HCT116 (cell line): Measurements from ENCODE around the gene PROCA1.

Source experiments
- CEBPB ChIP-seq: IDR thresholded peaks from 2 replicates; pipeline ENCODE4 v1.6.1; 2012; ENCODE audit warnings: low read depth
- EGR1 ChIP-seq: IDR thresholded peaks from 2 replicates; pipeline ENCODE4 v1.6.1; 2012; ENCODE audit warnings: low read depth
- EZH2 ChIP-seq: fragments of 200-600 bp; sonication (generic); IDR thresholded peaks from 2 replicates; pipeline ENCODE4 v1.6.1; 2017; ENCODE audit warnings: antibody characterized with exemption, mixed run types
- EZH2phosphoT487 ChIP-seq: fragments of 200-600 bp; IDR thresholded peaks from 2 replicates; pipeline ENCODE4 v1.6.1; 2018; ENCODE audit warnings: antibody characterized with exemption, borderline replicate concordance
- POLR2AphosphoS5 ChIP-seq: IDR thresholded peaks from 2 replicates; pipeline ENCODE4 v1.6.1; 2011; ENCODE audit warnings: mild to moderate bottlenecking, low read depth, low read length, moderate library complexity
- RAD21 ChIP-seq: IDR thresholded peaks from 2 replicates; pipeline ENCODE4 v1.6.1; 2012; ENCODE audit warnings: low read depth, mild to moderate bottlenecking
- ZFX ChIP-seq: fragments of 450-650 bp; IDR thresholded peaks from 2 replicates; pipeline ENCODE4 v1.6.1; 2017
- ZNF274 ChIP-seq: fragments of 200-500 bp; sonication (Bioruptor generic); IDR thresholded peaks from 2 replicates; pipeline ENCODE4 v1.6.1; 2014; ENCODE audit warnings: mild to moderate bottlenecking, low read depth, low read length, inconsistent platforms
- TF ChIP-seq, protein P1 (sequence below): IDR thresholded peaks from 2 replicates; pipeline ENCODE4 v1.6.1; 2011; ENCODE audit warnings: mild to moderate bottlenecking, low read length, moderate library complexity; ENCODE audit not compliant: insufficient replicate concordance; ENCODE audit errors: extremely low read depth
- TF ChIP-seq, protein P2 (sequence below), 3 experiments: fragments of 200-600 bp in 1 of 3; sonication (generic) in 1 of 3; IDR thresholded peaks in 2 of 3; conservative IDR thresholded peaks in 1 of 3; 2 replicates each; pipeline ENCODE4 v1.5.1; 2012 to 2017; ENCODE audit warnings: low read depth in 2 of 3, low read length in 2 of 3, antibody characterized with exemption in 1 of 3, borderline replicate concordance in 1 of 3, control low read depth in 1 of 3, mild to moderate bottlenecking in 1 of 3, mixed read lengths in 1 of 3, mixed run types in 1 of 3, moderate library complexity in 1 of 3; ENCODE audit not compliant: insufficient read depth in 1 of 3
- TF ChIP-seq, protein P3 (sequence below): IDR thresholded peaks from 2 replicates; pipeline ENCODE4 v1.6.1; 2012

DNA sequence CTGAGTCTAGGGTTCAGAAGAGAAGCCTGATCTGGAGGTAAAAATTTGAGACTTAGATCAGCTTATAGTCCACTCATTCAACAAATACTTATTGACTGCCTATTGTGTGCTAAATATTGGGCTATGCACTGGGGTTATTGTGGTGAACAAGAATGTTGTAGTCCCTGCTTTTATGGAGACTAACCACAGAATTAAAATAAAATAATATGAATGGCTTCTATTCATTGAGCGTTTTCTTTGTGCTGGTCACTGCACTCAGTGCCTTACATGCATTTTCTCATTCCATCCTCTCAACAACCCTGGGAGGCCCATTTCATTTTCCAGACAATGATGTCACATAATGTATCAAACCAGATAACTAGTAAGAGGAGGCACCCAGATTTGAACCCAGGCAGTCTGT lies 21.7 kb upstream of the PROCA1 start:
- TF ChIP-seq, protein P1, sequence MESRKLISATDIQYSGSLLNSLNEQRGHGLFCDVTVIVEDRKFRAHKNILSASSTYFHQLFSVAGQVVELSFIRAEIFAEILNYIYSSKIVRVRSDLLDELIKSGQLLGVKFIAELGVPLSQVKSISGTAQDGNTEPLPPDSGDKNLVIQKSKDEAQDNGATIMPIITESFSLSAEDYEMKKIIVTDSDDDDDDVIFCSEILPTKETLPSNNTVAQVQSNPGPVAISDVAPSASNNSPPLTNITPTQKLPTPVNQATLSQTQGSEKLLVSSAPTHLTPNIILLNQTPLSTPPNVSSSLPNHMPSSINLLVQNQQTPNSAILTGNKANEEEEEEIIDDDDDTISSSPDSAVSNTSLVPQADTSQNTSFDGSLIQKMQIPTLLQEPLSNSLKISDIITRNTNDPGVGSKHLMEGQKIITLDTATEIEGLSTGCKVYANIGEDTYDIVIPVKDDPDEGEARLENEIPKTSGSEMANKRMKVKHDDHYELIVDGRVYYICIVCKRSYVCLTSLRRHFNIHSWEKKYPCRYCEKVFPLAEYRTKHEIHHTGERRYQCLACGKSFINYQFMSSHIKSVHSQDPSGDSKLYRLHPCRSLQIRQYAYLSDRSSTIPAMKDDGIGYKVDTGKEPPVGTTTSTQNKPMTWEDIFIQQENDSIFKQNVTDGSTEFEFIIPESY, result no peak
- TF ChIP-seq, protein P2, sequence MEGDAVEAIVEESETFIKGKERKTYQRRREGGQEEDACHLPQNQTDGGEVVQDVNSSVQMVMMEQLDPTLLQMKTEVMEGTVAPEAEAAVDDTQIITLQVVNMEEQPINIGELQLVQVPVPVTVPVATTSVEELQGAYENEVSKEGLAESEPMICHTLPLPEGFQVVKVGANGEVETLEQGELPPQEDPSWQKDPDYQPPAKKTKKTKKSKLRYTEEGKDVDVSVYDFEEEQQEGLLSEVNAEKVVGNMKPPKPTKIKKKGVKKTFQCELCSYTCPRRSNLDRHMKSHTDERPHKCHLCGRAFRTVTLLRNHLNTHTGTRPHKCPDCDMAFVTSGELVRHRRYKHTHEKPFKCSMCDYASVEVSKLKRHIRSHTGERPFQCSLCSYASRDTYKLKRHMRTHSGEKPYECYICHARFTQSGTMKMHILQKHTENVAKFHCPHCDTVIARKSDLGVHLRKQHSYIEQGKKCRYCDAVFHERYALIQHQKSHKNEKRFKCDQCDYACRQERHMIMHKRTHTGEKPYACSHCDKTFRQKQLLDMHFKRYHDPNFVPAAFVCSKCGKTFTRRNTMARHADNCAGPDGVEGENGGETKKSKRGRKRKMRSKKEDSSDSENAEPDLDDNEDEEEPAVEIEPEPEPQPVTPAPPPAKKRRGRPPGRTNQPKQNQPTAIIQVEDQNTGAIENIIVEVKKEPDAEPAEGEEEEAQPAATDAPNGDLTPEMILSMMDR (IDR thresholded peaks at IDR 0.05 in 2 of 3, conservative IDR thresholded peaks at IDR 0.05 in 1 of 3; ENCODE audit: borderline replicate concordance in 1 of 3, insufficient read depth in 1 of 3, low read depth in 2 of 3, low read length in 2 of 3), result no peak
- no peak for TF ChIP-seq ZFX
- TF ChIP-seq EZH2, result no peak
- no peak for TF ChIP-seq RAD21
- no peak for TF ChIP-seq EZH2phosphoT487
- TF ChIP-seq, protein P3, sequence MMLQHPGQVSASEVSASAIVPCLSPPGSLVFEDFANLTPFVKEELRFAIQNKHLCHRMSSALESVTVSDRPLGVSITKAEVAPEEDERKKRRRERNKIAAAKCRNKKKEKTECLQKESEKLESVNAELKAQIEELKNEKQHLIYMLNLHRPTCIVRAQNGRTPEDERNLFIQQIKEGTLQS, result no peak
- TF ChIP-seq POLR2AphosphoS5, result no peak
- no peak for TF ChIP-seq EGR1
- TF ChIP-seq CEBPB, result no peak
- no peak for TF ChIP-seq ZNF274
